ENCODE data around the gene DRAXIN.

DRAXIN gene

DNA sequence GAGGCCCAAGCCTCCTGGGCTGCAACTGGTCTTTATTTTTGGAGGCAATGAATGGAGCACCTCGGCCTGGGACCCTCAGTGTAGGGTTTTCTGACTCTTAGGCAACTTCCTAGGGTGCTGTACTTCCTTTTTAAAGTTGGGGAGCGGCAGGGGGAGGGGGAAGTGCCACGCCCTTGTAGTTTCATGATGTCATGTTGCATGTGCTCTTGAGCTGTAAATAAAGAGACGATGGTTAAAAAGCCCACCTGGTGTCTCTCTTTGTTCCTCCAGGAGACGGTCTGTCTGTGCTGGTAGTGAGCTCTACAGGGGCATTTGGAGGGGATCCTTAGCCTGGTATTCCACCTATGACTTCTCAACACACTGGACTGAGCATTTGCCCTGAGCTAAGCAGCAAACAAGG is 34.1 kb downstream of the DRAXIN start:
- H3K27ac ChIP-seq (ENCODE audit: low read length): no peak overlapping the region
- peaks cover 11% of the 10 kb centered on the region for H3K4me1 ChIP-seq (ENCODE audit: low read length)
- no peak for TF ChIP-seq EZH2 (optimal IDR thresholded peaks at IDR 0.05; ENCODE audit: low read depth, low read length)
- TF ChIP-seq, protein P1, sequence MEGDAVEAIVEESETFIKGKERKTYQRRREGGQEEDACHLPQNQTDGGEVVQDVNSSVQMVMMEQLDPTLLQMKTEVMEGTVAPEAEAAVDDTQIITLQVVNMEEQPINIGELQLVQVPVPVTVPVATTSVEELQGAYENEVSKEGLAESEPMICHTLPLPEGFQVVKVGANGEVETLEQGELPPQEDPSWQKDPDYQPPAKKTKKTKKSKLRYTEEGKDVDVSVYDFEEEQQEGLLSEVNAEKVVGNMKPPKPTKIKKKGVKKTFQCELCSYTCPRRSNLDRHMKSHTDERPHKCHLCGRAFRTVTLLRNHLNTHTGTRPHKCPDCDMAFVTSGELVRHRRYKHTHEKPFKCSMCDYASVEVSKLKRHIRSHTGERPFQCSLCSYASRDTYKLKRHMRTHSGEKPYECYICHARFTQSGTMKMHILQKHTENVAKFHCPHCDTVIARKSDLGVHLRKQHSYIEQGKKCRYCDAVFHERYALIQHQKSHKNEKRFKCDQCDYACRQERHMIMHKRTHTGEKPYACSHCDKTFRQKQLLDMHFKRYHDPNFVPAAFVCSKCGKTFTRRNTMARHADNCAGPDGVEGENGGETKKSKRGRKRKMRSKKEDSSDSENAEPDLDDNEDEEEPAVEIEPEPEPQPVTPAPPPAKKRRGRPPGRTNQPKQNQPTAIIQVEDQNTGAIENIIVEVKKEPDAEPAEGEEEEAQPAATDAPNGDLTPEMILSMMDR (IDR thresholded peaks at IDR 0.05; ENCODE audit: low read length): no peak
- TF ChIP-seq EZH2phosphoT487 (IDR thresholded peaks at IDR 0.05; ENCODE audit: low read length): no peak
- H3K79me2 ChIP-seq (ENCODE audit: low read length): no peaks in the 10 kb centered on the region
- H3K9me3 ChIP-seq (replicated peaks; ENCODE audit: insufficient read depth, low read length): no peaks in the 10 kb centered on the region
- H3K4me2 ChIP-seq (ENCODE audit: low read depth, low read length): no peak overlapping the region
- H3K9me2 ChIP-seq (replicated peaks; ENCODE audit: insufficient read depth, low read length): no peaks in the 10 kb centered on the region
- H3K27me3 ChIP-seq (replicated peaks; ENCODE audit: insufficient read depth, low read length): peaks cover 23% of the 10 kb centered on the region
- H3K9ac ChIP-seq (ENCODE audit: low read length): no peak overlapping the region
- no peak for DNase-seq
- no peaks in the 10 kb centered on the region for H3K36me3 ChIP-seq (replicated peaks; ENCODE audit: insufficient read depth, low read length)
- no peaks in the 10 kb centered on the region for H4K20me1 ChIP-seq (ENCODE audit: insufficient read depth, low read length)
- no peaks in the 10 kb centered on the region for H3F3A ChIP-seq (ENCODE audit: insufficient read depth, low read length)
- H3K4me3 ChIP-seq (ENCODE audit: low read length): no peak overlapping the region
- H2AFZ ChIP-seq (ENCODE audit: low read length): no peak overlapping the region

DNA sequence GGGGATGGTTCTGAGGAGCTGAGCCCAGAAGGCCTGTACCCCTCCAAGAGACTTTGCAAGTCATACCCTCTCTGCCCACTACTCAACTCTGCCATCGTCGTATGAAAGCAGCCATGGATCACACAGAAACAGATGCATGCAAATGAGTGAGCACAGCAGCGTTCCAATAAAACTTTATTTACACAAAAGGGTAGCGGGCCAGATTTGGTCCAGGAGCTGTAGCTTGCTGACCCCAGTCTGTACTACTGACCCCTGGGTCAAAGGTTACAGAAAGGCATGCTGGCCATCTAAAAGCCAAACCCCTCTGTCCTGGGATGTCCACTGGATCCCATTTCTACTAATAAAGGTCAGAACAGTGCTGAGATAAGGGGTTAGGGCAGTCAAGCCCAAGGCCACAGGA is 35.6 kb downstream of the DRAXIN start:
- Histone ChIP-seq H3K79me2 (ENCODE audit: low read length) (no peaks in the 10 kb centered on the region), H3K27ac (ENCODE audit: low read length) (no peak overlapping the region), H3K9me3 (replicated peaks; ENCODE audit: insufficient read depth, low read length) (no peaks in the 10 kb centered on the region), H3K4me3 (ENCODE audit: low read length) (no peak overlapping the region), H3F3A (ENCODE audit: insufficient read depth, low read length) (no peaks in the 10 kb centered on the region), H3K4me2 (ENCODE audit: low read depth, low read length) (no peak overlapping the region), H3K36me3 (replicated peaks; ENCODE audit: insufficient read depth, low read length) (no peaks in the 10 kb centered on the region), H2AFZ (ENCODE audit: low read length) (no peak overlapping the region), H3K9me2 (replicated peaks; ENCODE audit: insufficient read depth, low read length) (no peaks in the 10 kb centered on the region), H3K27me3 (replicated peaks; ENCODE audit: insufficient read depth, low read length) (peaks cover 12% of the 10 kb centered on the region; the same call in 1 of the 2 replicates), H3K9ac (ENCODE audit: low read length) (no peak overlapping the region), H4K20me1 (ENCODE audit: insufficient read depth, low read length) (no peaks in the 10 kb centered on the region), H3K4me1 (ENCODE audit: low read length) (peaks cover 14% of the 10 kb centered on the region)
- TF ChIP-seq EZH2 (optimal IDR thresholded peaks at IDR 0.05; ENCODE audit: low read depth, low read length) (no peak), EZH2phosphoT487 (IDR thresholded peaks at IDR 0.05; ENCODE audit: low read length) (no peak)
- TF ChIP-seq, protein P1 (IDR thresholded peaks at IDR 0.05; ENCODE audit: low read length): no peak
- no peak for DNase-seq

DNA sequence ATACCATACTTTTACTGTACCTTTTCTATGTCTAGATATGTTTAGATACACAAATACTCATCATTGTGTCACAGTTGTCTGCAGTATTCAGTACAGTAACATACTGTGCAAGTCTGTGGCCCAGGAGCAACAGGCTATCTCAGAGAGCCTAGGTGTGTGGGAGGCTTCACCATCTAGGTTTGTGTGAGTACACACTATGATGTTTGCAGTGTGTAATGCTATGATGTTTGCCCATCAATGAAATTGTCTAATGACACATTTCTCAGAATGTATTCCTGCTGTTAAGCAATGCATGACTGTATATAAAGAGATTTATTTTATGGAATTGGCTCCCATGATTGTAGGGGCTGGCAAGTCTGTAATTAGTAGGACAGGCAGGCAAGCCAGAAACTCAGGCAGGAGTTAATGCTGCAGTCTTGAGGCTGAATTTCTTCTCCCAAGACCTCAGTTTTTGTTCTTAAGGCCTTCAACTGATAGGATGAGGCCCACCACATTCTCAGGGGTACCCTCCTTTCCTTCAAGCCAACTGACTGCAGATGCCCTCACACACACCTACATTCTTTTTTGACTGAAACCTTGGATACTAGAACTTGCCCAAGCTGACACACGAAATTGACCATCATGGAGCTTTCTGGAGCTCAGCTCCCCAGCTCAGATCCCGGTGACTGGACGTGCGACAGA is 36.8 kb downstream of the DRAXIN start:
- Histone ChIP-seq H3K79me2 (ENCODE audit: low read length) (no peaks in the 10 kb centered on the region), H3K4me3 (ENCODE audit: low read length) (no peak overlapping the region), H4K20me1 (ENCODE audit: insufficient read depth, low read length) (no peaks in the 10 kb centered on the region), H3K36me3 (replicated peaks; ENCODE audit: insufficient read depth, low read length) (no peaks in the 10 kb centered on the region), H3K9ac (ENCODE audit: low read length) (no peak overlapping the region), H3F3A (ENCODE audit: insufficient read depth, low read length) (no peaks in the 10 kb centered on the region), H3K27me3 (replicated peaks; ENCODE audit: insufficient read depth, low read length) (0 out of 2 replicates have a peak, but pooled peaks cover under 1% of the 10 kb centered on the region), H3K4me1 (ENCODE audit: low read length) (peaks cover 14% of the 10 kb centered on the region), H3K9me3 (replicated peaks; ENCODE audit: insufficient read depth, low read length) (no peaks in the 10 kb centered on the region), H3K9me2 (replicated peaks; ENCODE audit: insufficient read depth, low read length) (no peaks in the 10 kb centered on the region), H3K4me2 (ENCODE audit: low read depth, low read length) (no peak overlapping the region), H2AFZ (ENCODE audit: low read length) (no peak overlapping the region), H3K27ac (ENCODE audit: low read length) (no peak overlapping the region)
- no peak for DNase-seq
- TF ChIP-seq EZH2phosphoT487 (IDR thresholded peaks at IDR 0.05; ENCODE audit: low read length): no peak

DNA sequence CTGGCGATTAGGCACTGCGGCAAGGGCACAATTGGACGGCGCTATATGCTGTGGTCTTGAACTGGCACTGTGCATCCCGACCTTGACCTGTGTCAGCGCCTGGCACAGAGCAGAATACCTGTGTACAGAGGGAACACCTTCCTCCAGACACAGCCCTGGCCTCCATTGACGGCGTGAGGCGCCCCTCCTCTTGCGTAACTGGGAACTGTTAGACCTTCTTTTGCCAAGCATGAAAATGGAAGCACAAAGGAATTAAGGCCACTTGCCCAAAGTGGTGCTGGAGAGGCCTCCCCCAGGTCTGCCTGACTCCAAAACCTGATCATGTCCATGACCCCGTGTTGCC is 37.6 kb downstream of the DRAXIN start:
- Histone ChIP-seq H3K9ac (ENCODE audit: low read length) (no peak overlapping the region), H4K20me1 (ENCODE audit: insufficient read depth, low read length) (no peaks in the 10 kb centered on the region), H2AFZ (ENCODE audit: low read length) (no peak overlapping the region), H3K4me1 (ENCODE audit: low read length) (peaks cover 14% of the 10 kb centered on the region), H3K9me3 (replicated peaks; ENCODE audit: insufficient read depth, low read length) (no peaks in the 10 kb centered on the region), H3K27ac (ENCODE audit: low read length) (no peak overlapping the region), H3K36me3 (replicated peaks; ENCODE audit: insufficient read depth, low read length) (no peaks in the 10 kb centered on the region), H3K27me3 (replicated peaks; ENCODE audit: insufficient read depth, low read length) (no peaks in the 10 kb centered on the region), H3K4me3 (ENCODE audit: low read length) (no peak overlapping the region), H3K79me2 (ENCODE audit: low read length) (no peaks in the 10 kb centered on the region), H3K9me2 (replicated peaks; ENCODE audit: insufficient read depth, low read length) (no peaks in the 10 kb centered on the region), H3K4me2 (ENCODE audit: low read depth, low read length) (no peak overlapping the region), H3F3A (ENCODE audit: insufficient read depth, low read length) (no peaks in the 10 kb centered on the region)
- TF ChIP-seq EZH2phosphoT487 (IDR thresholded peaks at IDR 0.05; ENCODE audit: low read length) (no peak), EZH2 (optimal IDR thresholded peaks at IDR 0.05; ENCODE audit: low read depth, low read length) (no peak)
- TF ChIP-seq, protein P1 (IDR thresholded peaks at IDR 0.05; ENCODE audit: low read length): no peak
- no peak for DNase-seq

Data from MM.1S (cell line).